Activated CD4-positive, alpha-beta T cell treated with anti-CD3 and anti-CD28 coated beads, Interleukin-2, amount 50 U/mL, for 1 hour (primary cell): ENCODE results near the gene SMARCB1.
A peak's percentile ranks its signal among the peaks of the same experiment; 100 is the strongest.

Experiments used
- DNase-seq: peaks from one replicate; pipeline ENCODE4 v3.0.0-alpha.2; 2020

Gene SMARCB1

GRCh38 chr22:23786752-23787599, at the start of gene SMARCB1:
Gene SMARCB1, plus strand, starts transcription at chr22:23786966. Its CDS starts 204 bp downstream, at chr22:23787170.
- DNase-seq = peak; percentile 86

DNA sequence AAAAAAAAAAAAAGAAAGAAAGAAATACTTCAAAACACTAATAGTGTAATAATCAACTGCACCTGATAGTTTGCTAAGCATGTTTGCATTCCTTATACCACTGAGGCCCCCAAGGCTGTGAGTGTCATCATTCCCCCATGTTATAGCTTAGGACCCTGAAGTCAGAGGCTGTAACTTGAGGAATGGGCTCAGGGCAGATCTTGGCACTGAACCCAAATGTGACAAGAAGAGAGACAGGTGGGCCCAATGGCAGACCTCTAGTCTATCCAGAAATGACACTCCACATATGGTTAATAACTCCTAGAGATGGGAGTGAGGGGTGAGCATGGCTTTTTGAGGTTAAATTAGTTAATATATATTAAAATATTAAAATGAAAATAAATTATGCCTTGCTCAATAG, 49.1 kb upstream of the SMARCB1 start:
- DNase-seq = no peak

- no peak for DNase-seq
These were observed 44.1 kb upstream of the SMARCB1 start for GRCh38 chr22:23742505-23743264.

- no peak for DNase-seq
These were observed 43.5 kb upstream of the SMARCB1 start for GRCh38 chr22:23743303-23743705.

DNA sequence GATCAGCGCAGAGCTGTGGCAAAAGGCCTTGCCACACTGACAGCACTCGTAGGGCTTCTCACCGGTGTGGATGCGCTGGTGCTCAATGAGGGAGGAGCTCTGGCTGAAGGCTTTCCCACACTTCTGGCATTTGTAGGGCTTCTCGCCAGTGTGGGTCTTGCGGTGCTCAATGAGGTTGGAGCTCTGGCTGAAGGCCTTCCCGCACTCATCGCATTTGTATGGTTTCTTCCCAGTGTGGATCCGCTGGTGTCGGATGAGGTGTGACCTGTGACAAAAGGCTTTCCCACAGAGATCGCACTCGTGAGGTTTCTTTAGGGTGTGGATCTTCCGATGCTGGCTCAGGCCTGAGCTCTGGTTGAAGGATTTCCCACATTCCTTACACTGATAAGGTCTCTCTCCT, 42.8 kb upstream of the SMARCB1 start:
- DNase-seq = no peak

- no peak for DNase-seq
These were observed 42.3 kb upstream of the SMARCB1 start for GRCh38 chr22:23744485-23744884.

GRCh38 chr22:23745791-23746190, 41.0 kb upstream of the SMARCB1 start:
- no peak for DNase-seq

- no peak for DNase-seq
These were observed 36.9 kb upstream of the SMARCB1 start for GRCh38 chr22:23749841-23750301.

GRCh38 chr22:23750367-23750713, 36.4 kb upstream of the SMARCB1 start:
- DNase-seq = no peak

GRCh38 chr22:23750714-23751440, 35.9 kb upstream of the SMARCB1 start, which contains the start of gene ZNF70:
Gene ZNF70, minus strand, starts transcription at chr22:23751112. Its CDS starts 5,972 bp downstream, at chr22:23745140.
- peak; percentile 83 for DNase-seq

- DNase-seq = no peak
These were observed 35.2 kb upstream of the SMARCB1 start for GRCh38 chr22:23751441-23751996.

GRCh38 chr22:23752090-23752691, 34.6 kb upstream of the SMARCB1 start:
- no peak for DNase-seq

GRCh38 chr22:23752750-23753149, 34.0 kb upstream of the SMARCB1 start:
- DNase-seq = no peak

DNA sequence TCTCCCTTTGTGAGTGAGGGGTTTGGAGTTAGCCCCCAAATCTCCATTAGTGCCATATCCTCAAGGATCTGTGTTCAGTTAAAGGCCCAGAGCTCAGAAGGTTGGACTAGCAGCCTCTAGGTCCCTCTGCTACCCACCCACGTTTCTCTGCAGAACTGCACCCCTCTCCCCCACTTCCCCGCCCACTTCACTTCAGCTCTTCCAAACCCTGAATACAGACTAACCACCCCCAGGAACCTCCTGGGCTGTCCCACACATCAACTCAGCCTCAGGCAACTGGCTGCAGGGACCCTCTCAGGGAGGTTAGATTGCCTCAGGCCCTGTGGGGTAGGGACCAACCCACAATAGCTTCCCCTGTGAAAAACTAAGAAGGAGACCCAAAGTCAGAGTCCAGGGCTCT, 33.4 kb upstream of the SMARCB1 start:
- no peak for DNase-seq

DNA sequence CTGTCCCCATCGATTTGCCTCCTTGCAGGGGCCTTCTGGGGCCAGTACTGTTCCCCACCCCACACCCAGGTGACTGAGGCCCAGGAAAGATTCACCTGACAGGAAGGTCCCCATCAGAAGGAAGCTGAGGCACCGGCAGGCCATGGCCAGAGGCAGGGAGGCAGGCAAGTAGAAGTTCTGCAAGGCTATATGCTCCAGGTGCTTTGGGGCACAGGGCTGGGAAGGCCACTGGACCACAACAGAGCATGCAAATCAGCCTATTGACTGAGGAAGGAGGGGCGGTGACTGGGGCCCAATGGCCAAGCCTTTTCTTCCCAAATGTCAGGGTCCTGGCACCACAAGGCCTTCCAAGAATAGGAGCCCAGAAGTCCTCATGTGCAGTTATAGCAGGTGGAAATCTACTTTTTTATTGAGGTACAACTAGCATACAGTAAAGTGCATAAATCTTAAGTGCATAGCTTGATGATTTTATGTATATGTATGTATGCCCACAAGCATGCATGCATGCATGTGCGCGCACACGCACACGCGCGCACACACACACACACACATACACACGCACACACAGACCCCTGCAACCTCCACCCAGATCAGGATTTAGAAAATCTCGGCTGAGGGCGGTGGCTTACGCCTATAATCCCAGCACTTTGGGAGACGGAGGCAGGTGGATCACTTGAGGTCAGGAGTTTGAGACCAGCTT, 32.4 kb upstream of the SMARCB1 start, which contains the start of gene VPREB3:
Gene VPREB3 (minus strand): TSS at position 206 of the 700 bp plus-strand sequence. CDS start 62 bp downstream, at position 144.
- no peak for DNase-seq

GRCh38 chr22:23754980-23755636, 31.7 kb upstream of the SMARCB1 start:
- no peak for DNase-seq

DNA sequence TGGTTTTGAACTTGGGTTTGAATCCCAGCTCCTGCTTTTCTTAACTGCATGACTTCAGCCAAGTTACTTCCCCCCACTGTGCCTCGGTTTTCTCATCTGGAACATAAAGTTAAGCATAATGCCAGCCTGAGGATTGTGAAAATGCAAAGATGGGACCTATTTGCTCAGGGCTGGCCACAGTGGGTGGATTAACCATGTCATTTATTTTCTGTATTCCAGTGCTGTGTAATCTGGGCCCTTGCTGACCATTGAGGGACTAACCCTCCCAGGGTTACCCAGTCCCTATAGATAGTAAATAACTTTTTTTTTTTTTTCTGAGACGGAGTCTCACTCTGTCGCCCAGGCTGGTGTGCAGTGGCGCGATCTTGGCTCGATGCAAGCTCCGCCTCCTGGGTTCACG, 31.1 kb upstream of the SMARCB1 start:
- DNase-seq = no peak

GRCh38 chr22:23756891-23757290, 29.9 kb upstream of the SMARCB1 start:
- DNase-seq = no peak

- no peak for DNase-seq
These were observed 27.2 kb upstream of the SMARCB1 start for GRCh38 chr22:23759566-23759965.

GRCh38 chr22:23760056-23760455, 26.7 kb upstream of the SMARCB1 start:
- DNase-seq = no peak
